Neural progenitor cell (in vitro differentiated cells): ENCODE results near the gene MAPK8. TPM values are rescaled to one million over a fixed set of nuclear protein-coding genes. Genes with fewer than 3 reads are reported as not detected.
A peak's percentile ranks its signal among the peaks of the same experiment; 100 is the strongest.

Experiments used
- DNase-seq: peaks from one replicate; pipeline ENCODE4 v3.0.0-alpha.2; 2016; ENCODE audit warnings: low spot score
- H2AFZ ChIP-seq: fragments of 200-600 bp; sonication (generic); replicated peaks from 2 replicates; pipeline ENCODE4 v1.6.1; 2016; ENCODE audit warnings: antibody characterized with exemption
- H3F3A ChIP-seq: fragments of 200-600 bp; sonication (generic); 2 replicates; pipeline ENCODE4 v1.6.1; 2016; ENCODE audit warnings: antibody characterized with exemption, low read depth
- H3K27ac ChIP-seq: fragments of 200-600 bp; sonication (generic); 2 replicates; pipeline ENCODE4 v1.5.1; 2016; ENCODE audit warnings: mild to moderate bottlenecking
- H3K27me3 ChIP-seq: fragments of 200-600 bp; sonication (generic); 2 replicates; pipeline ENCODE4 v1.6.1; 2016; ENCODE audit warnings: mild to moderate bottlenecking, moderate library complexity
- H3K36me3 ChIP-seq: fragments of 200-600 bp; sonication (generic); 2 replicates; pipeline ENCODE4 v1.5.1; 2016
- H3K4me1 ChIP-seq: fragments of 200-600 bp; sonication (generic); 2 replicates; pipeline ENCODE4 v1.6.1; 2016; ENCODE audit warnings: mixed run types
- H3K4me2 ChIP-seq: fragments of 200-600 bp; sonication (generic); 2 replicates; pipeline ENCODE4 v1.6.1; 2016
- H3K4me3 ChIP-seq: fragments of 200-600 bp; sonication (generic); 2 replicates; pipeline ENCODE4 v1.5.1; 2016
- H3K79me2 ChIP-seq: fragments of 200-600 bp; sonication (generic); 2 replicates; pipeline ENCODE4 v1.6.1; 2016; ENCODE audit warnings: low read depth
- H3K9ac ChIP-seq: fragments of 200-600 bp; sonication (generic); 2 replicates; pipeline ENCODE4 v1.6.1; 2016
- H3K9me3 ChIP-seq: fragments of 200-600 bp; sonication (generic); 2 replicates; pipeline ENCODE4 v1.5.1; 2016; ENCODE audit warnings: low read depth
- H4K20me1 ChIP-seq: fragments of 200-600 bp; sonication (generic); 2 replicates; pipeline ENCODE4 v1.6.1; 2016; ENCODE audit warnings: low read depth
- H3K27ac Mint-ChIP-seq: 3 replicates; pipeline ENCODE4 v1.8.0; 2021; ENCODE audit warnings: mixed read lengths
- H3K27me3 Mint-ChIP-seq: 2 replicates; pipeline ENCODE4 v1.8.0; 2022; ENCODE audit warnings: low read depth, mild to moderate bottlenecking, inconsistent platforms, moderate library complexity, mixed read lengths; ENCODE audit not compliant: insufficient read depth
- H3K36me3 Mint-ChIP-seq: 3 replicates; pipeline ENCODE4 v1.8.0; 2021; ENCODE audit warnings: mixed read lengths
- H3K4me1 Mint-ChIP-seq: 3 replicates; pipeline ENCODE4 v1.8.0; 2021; ENCODE audit warnings: mixed read lengths
- H3K4me3 Mint-ChIP-seq: 3 replicates; pipeline ENCODE4 v1.8.0; 2021; ENCODE audit warnings: mild to moderate bottlenecking, moderate library complexity, mixed read lengths
- H3K9me3 Mint-ChIP-seq: 3 replicates; pipeline ENCODE4 v1.8.0; 2020; ENCODE audit warnings: mixed read lengths
- EZH2 ChIP-seq: fragments of 200-600 bp; sonication (generic); IDR thresholded peaks from 2 replicates; pipeline ENCODE4 v1.6.1; 2017; ENCODE audit warnings: antibody characterized with exemption, mild to moderate bottlenecking, moderate library complexity
- EZH2phosphoT487 ChIP-seq: fragments of 200-600 bp; sonication (generic); IDR thresholded peaks from 2 replicates; pipeline ENCODE4 v1.6.1; 2017; ENCODE audit warnings: antibody characterized with exemption
- total RNA-seq: library from RNA; depleted of rRNA; stranded (reverse); fragments of >200 nt; gene quantifications from 2 replicates; pipeline ENCODE4 v1.2.3, GENCODE V29; 2015; ENCODE audit warnings: low replicate concordance
- TF ChIP-seq, protein P1 (sequence below): fragments of 200-600 bp; sonication (generic); IDR thresholded peaks from 2 replicates; pipeline ENCODE4 v1.5.1; 2017; ENCODE audit warnings: antibody characterized with exemption, mild to moderate bottlenecking

The MAPK8 gene
- total RNA-seq, 1 donor from 2014 or later, result 166 TPM

DNA sequence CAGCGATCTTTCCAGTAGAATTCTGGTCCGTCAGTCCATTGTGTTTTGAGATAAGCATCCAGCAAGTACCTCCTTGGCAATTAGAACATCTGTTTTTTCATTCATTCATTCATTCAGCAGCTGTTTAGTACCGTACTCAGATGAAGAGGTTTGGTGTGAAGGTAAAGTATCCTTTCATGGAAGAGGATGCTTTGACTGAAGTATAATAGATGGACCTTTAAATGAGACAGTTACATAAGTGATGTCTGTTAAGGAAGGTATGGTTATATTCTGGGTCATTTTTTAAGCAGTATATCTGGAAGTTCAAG, 1.2 kb downstream of the MAPK8 start:
- H4K20me1 ChIP-seq, result peaks cover 55% of the 10 kb centered on the region
- peak overlapping the region; percentile 79 for H3K4me2 ChIP-seq
- peaks cover 23% of the 10 kb centered on the region for H3F3A ChIP-seq
- H3K9me3 ChIP-seq, result no peaks in the 10 kb centered on the region
- H2AFZ ChIP-seq, result peak overlapping the region; percentile 80
- TF ChIP-seq EZH2phosphoT487, result no peak
- TF ChIP-seq, protein P1, sequence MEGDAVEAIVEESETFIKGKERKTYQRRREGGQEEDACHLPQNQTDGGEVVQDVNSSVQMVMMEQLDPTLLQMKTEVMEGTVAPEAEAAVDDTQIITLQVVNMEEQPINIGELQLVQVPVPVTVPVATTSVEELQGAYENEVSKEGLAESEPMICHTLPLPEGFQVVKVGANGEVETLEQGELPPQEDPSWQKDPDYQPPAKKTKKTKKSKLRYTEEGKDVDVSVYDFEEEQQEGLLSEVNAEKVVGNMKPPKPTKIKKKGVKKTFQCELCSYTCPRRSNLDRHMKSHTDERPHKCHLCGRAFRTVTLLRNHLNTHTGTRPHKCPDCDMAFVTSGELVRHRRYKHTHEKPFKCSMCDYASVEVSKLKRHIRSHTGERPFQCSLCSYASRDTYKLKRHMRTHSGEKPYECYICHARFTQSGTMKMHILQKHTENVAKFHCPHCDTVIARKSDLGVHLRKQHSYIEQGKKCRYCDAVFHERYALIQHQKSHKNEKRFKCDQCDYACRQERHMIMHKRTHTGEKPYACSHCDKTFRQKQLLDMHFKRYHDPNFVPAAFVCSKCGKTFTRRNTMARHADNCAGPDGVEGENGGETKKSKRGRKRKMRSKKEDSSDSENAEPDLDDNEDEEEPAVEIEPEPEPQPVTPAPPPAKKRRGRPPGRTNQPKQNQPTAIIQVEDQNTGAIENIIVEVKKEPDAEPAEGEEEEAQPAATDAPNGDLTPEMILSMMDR, result no peak
- no peak for TF ChIP-seq EZH2
- H3K9me3 Mint-ChIP-seq, result no peaks in the 10 kb centered on the region
- H3K27ac Mint-ChIP-seq, result peak overlapping the region; percentile 58
- peaks cover 57% of the 10 kb centered on the region for H3K79me2 ChIP-seq
- no peaks in the 10 kb centered on the region for H3K36me3 ChIP-seq
- peak overlapping the region; percentile 76 for H3K9ac ChIP-seq
- H3K27ac ChIP-seq, result no peak overlapping the region
- peaks cover 5% of the 10 kb centered on the region for H3K4me1 ChIP-seq
- H3K4me1 Mint-ChIP-seq, result peaks cover 18% of the 10 kb centered on the region
- H3K4me3 ChIP-seq, result peak overlapping the region; percentile 97
- DNase-seq, result no peak
- peaks cover 18% of the 10 kb centered on the region for H3K27me3 ChIP-seq
- peak overlapping the region; percentile 88 for H3K4me3 Mint-ChIP-seq
- H3K36me3 Mint-ChIP-seq, result peaks cover 18% of the 10 kb centered on the region
- no peaks in the 10 kb centered on the region for H3K27me3 Mint-ChIP-seq

DNA sequence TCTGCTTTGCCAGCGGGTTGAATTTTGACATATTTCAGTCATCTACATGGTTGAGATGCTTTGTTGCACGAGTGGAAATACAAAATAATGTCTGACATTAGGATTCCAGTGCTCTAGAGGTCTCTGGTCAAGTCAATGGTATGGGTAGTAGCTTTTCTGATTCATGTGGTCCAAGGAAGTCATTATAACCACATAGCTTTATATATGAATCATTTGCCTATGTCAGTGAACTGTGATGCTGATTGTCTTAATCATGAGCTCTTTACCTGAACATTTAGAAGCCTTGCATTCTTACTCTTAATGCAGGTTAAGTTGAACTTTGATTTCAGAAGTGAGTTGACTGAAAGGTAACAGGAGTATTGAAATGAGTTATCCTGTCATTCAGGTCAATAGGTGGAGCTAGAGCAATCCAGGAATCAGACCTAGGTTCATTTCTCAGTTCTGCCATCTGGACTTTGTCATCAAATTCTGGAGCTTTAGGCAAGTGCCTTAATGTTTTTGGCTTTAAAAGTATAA, 3.3 kb downstream of the MAPK8 start:
- H3K4me1 Mint-ChIP-seq, result peaks cover 18% of the 10 kb centered on the region
- peak; percentile 11 for DNase-seq
- Histone ChIP-seq H3K36me3 (no peaks in the 10 kb centered on the region), H4K20me1 (peaks cover 69% of the 10 kb centered on the region), H3K27ac (no peak overlapping the region), H3K9me3 (no peaks in the 10 kb centered on the region), H3K4me3 (no peak overlapping the region), H3K79me2 (peaks cover 78% of the 10 kb centered on the region), H2AFZ (no peak overlapping the region), H3F3A (peaks cover 23% of the 10 kb centered on the region), H3K27me3 (peaks cover 13% of the 10 kb centered on the region), H3K4me1 (peaks cover 5% of the 10 kb centered on the region), H3K4me2 (no peak overlapping the region), H3K9ac (no peak overlapping the region)
- H3K27ac Mint-ChIP-seq, result no peak overlapping the region
- H3K4me3 Mint-ChIP-seq, result no peak overlapping the region
- TF ChIP-seq EZH2phosphoT487, result no peak
- TF ChIP-seq, protein P1, result peak; percentile 52
- H3K27me3 Mint-ChIP-seq, result no peaks in the 10 kb centered on the region
- H3K36me3 Mint-ChIP-seq, result peaks cover 25% of the 10 kb centered on the region
- peaks cover 4% of the 10 kb centered on the region for H3K9me3 Mint-ChIP-seq

DNA sequence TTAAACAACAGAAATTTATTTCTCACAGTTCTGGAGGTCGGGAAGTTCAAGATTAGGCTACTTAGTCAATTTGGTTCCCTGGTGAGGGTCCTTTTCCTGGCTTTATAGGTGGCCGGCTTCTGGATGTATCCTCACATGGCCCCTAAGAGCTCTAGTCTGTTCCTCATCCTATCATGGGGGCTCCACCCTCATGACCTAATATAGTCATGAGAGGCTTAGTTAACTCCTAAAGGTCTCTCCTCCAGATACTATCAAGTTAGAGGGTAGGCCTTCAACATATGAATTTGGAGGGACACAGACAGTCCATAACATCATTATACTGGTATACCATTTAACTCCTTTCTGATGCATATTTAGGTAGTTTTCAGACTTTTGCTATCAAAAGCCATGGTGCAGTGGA, 7.6 kb downstream of the MAPK8 start:
- no peak for DNase-seq
- Mint-ChIP-seq H3K36me3 (peaks cover 19% of the 10 kb centered on the region), H3K27me3 (no peaks in the 10 kb centered on the region), H3K4me1 (peaks cover 7% of the 10 kb centered on the region), H3K27ac (no peak overlapping the region), H3K9me3 (peaks cover 6% of the 10 kb centered on the region), H3K4me3 (no peak overlapping the region)
- Histone ChIP-seq H3K9ac (no peak overlapping the region), H2AFZ (no peak overlapping the region), H3F3A (no peaks in the 10 kb centered on the region), H3K27me3 (no peaks in the 10 kb centered on the region), H3K4me2 (no peak overlapping the region), H3K4me1 (peaks cover 21% of the 10 kb centered on the region), H3K36me3 (no peaks in the 10 kb centered on the region), H3K9me3 (no peaks in the 10 kb centered on the region), H3K79me2 (peaks cover 100% of the 10 kb centered on the region), H3K4me3 (no peak overlapping the region), H4K20me1 (peaks cover 91% of the 10 kb centered on the region), H3K27ac (no peak overlapping the region)
- TF ChIP-seq, protein P1, result no peak
- TF ChIP-seq EZH2, result no peak
- no peak for TF ChIP-seq EZH2phosphoT487
